ENCODE data around the gene PNPLA1.

The PNPLA1 gene, protein sequence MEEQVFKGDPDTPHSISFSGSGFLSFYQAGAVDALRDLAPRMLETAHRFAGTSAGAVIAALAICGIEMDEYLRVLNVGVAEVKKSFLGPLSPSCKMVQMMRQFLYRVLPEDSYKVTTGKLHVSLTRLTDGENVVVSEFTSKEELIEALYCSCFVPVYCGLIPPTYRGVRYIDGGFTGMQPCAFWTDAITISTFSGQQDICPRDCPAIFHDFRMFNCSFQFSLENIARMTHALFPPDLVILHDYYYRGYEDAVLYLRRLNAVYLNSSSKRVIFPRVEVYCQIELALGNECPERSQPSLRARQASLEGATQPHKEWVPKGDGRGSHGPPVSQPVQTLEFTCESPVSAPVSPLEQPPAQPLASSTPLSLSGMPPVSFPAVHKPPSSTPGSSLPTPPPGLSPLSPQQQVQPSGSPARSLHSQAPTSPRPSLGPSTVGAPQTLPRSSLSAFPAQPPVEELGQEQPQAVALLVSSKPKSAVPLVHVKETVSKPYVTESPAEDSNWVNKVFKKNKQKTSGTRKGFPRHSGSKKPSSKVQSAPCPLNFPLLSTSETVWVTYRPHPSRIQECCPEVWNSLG

DNA sequence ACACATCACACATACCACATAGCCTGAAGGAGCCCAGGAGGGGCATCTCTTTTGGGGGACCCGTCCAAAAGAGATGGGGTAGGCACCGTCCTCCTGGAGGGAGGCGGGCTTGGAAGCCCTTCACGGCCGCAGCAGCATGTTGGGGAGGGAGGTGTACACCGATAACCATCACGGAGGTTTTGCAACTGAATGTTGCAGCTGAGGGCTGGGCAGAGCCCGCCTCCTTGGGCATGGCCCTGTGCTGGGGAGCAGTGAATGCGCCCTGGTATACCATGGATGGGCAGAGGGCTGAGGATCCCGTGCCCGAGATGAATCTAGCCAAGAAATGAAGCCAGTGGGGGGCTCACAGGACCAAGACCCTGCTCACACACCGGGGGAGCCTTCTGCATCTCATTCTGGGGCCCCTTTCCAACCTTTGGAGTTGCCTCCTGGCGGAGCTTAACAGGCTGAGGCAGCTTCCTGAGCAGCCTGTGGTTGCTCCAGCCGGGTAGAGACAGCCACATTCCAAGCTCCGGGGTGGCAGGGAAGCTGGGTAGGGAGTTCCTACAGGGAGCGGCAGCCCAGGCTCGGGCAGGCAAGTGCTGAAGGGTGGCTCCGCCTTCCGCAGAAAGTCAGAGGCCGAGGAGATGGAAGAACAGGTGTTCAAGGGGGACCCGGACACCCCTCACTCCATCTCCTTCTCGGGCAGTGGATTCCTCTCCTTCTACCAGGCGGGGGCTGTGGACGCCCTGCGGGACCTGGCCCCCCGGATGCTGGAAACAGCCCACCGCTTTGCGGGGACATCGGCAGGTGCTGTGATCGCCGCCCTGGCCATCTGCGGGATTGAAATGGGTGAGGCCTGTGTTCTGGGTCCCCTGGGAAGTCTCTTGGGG, at the start of gene PNPLA1:
Gene PNPLA1 (plus strand): TSS at position 227 of the 872 bp plus-strand sequence. CDS start 400 bp downstream, at position 627.
- DNase-seq (ENCODE audit: low read depth), result no peak

- no peak for DNase-seq (ENCODE audit: low read depth)
Observed at GRCh38 chr6:36220226-36220625, 49.6 kb upstream of the PNPLA1 start.

DNA sequence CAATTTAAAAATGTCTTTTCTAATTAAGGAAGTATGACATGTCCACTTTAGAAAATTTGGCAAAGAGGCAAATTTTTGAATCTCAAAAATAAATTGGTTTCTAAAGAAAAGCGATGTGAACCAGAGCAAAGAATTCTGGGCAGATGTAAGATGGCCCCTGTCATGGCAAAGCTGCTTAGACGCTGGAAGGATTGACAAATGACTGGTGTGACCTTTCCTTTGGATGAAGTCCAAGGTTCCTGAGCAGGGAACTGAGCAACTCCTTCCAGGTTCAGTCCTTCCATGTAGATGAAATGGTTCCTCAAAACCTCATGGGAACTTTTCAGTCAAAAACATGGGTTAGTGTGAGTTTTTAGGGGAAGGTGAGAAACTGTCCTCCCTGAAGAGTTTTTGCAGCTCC, 48.2 kb upstream of the PNPLA1 start:
- no peak for DNase-seq (ENCODE audit: low read depth)

- DNase-seq (ENCODE audit: low read depth), result no peak
Observed at GRCh38 chr6:36222924-36223323, 46.9 kb upstream of the PNPLA1 start.

DNA sequence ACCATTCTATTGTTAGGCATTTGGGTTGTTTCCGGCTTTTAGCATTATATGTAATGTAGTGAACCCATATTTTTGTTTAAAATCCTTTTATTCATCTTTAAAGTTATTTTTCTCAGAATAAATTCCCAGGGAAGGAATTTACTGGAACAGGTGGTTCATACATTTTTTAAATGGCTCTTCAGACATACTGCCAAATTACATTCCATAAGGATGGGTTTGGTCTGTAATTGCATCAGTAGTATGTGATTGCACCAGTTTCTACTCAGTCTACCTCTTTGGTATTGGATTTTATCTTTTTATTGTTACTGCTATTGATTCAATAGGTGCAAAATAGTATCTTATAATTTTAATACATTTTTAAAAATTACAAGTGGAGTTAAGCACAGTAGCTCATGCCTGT, 46.2 kb upstream of the PNPLA1 start:
- no peak for DNase-seq (ENCODE audit: low read depth)

DNA sequence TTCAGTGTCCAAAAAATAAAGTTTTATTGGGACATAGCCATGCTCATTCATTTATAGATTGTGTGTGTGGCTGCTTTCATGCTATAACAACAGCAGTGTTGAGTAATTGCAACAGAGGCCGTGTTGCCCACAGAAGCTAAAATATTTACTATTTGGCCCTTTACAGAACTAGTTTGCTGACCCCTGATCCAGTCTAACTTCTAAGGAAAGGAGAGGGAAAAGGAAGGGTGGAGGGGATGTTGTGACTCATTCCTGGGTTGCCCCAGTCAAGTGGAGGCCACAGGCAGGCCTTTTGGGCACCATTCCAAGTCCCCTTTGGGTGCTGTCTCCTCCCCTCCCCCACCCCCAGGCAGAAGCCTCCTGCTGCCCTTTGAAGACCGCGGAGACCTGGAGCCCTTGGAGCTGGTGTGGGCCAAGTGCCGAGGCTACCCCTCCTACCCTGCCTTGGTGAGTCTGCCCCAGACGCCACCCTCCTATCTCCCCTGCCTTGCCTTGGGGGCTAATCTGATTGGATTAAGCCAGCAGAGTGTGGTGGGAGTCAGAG, 44.9 kb upstream of the PNPLA1 start:
- no peak for DNase-seq (ENCODE audit: low read depth)

GRCh38 chr6:36226438-36227047, 43.3 kb upstream of the PNPLA1 start:
- DNase-seq (ENCODE audit: low read depth), result no peak

DNA sequence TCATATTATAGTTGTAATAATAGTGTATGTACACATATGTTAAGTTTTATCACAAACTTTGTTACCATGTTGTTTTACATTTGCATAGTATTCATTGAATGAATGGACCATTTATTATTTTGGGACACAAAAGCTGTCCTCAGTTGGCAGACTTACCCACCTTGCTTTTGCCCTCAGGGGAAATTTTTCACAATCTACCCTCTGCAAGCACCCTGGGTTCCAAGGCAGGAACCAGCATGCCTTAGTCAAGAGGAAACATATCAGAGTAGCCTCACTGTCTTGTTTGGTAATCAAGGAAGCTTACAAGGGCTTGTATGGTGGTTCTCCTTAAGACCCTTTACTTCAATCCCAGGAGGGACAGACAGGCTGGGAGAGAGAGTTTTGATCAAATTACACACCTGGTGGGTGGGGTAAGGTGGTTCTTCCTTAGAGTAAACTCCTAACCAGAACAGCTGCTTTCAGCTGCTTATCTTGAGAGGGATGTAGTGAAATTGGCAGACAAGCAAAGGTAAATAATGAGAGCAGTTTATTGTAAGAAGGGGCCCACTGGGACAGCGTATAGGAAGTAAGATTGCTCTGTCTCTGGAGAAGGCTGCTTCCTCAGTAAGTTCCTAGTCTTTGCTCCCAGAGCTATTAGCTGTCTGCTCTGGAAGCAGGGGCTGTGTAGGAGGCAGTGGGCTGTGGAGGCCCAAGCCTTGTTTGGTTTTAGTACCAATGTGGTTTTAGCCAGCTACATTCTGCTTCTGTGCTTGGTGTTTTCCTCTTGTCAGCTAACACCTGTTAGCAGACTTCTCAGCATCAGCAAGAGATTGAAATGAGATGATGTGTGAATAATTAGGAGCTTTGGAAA, 42.3 kb upstream of the PNPLA1 start:
- DNase-seq (ENCODE audit: low read depth), result no peak

DNA sequence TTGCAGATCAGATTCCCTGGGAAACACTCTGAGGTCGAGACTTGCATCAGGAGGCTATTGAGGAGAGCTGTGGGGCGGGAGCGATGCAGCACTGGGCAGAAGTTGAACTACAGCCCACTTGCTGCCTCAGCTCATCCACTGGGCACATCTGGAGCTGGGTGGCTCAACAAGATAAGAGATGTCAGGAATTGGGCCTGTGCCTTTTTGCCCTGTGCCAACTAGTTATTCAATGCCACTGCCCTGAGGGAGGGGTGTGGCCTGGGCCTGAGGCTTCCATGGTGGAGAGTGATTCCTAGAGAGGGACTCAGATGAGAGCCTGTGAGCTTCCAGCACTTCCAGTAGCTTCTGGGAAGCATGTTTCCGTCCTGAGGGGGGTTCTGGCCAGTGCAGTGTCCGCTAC, 40.6 kb upstream of the PNPLA1 start:
- no peak for DNase-seq (ENCODE audit: low read depth)

GRCh38 chr6:36230371-36230770, 39.5 kb upstream of the PNPLA1 start:
- DNase-seq (ENCODE audit: low read depth), result no peak

GRCh38 chr6:36232172-36232571, 37.7 kb upstream of the PNPLA1 start:
- DNase-seq (ENCODE audit: low read depth), result no peak

- DNase-seq (ENCODE audit: low read depth), result no peak
Observed at GRCh38 chr6:36235309-36235708, 34.6 kb upstream of the PNPLA1 start.

GRCh38 chr6:36235862-36236261, 34.0 kb upstream of the PNPLA1 start:
- DNase-seq (ENCODE audit: low read depth), result no peak

- DNase-seq (ENCODE audit: low read depth), result no peak
Observed at GRCh38 chr6:36239774-36240173, 30.1 kb upstream of the PNPLA1 start.

- DNase-seq (ENCODE audit: low read depth), result no peak
Observed at GRCh38 chr6:36241728-36242127, 28.1 kb upstream of the PNPLA1 start.

- no peak for DNase-seq (ENCODE audit: low read depth)
Observed at GRCh38 chr6:36242161-36242560, 27.7 kb upstream of the PNPLA1 start.

- DNase-seq (ENCODE audit: low read depth), result no peak
Observed at GRCh38 chr6:36242626-36243025, 27.2 kb upstream of the PNPLA1 start.

- no peak for DNase-seq (ENCODE audit: low read depth)
Observed at GRCh38 chr6:36243562-36244212, 26.2 kb upstream of the PNPLA1 start.

DNA sequence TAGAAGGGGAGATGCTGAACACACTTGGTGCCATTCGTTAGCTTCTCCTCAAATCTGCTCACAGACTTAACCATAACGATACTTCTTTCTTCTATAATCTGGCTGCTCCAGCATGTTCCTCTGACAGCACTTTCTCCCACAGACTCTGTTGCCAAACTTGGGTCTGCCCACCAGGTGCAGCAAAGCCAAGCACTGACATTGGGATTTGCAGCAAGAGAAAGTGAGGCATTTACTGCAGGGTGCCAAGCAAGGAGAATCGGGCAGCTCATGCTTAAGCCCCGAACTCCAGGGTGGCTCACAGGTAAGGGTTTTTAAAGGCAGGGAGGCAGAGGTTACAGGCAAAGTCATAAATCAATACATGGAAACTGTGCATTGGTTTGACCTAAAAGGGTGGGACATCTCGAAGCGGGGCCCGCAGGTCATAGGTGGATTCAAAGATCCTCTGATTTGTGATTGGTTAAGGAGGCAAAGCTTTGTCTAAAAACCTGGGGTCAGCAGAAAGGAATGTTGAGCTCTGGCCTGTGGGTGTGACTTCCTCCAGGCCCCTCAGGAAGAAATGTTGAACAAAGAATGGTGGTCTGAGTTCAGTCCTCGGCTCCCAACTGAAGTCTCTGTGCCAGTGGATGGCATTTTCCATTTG, 25.1 kb upstream of the PNPLA1 start:
- DNase-seq (ENCODE audit: low read depth), result no peak

DNA sequence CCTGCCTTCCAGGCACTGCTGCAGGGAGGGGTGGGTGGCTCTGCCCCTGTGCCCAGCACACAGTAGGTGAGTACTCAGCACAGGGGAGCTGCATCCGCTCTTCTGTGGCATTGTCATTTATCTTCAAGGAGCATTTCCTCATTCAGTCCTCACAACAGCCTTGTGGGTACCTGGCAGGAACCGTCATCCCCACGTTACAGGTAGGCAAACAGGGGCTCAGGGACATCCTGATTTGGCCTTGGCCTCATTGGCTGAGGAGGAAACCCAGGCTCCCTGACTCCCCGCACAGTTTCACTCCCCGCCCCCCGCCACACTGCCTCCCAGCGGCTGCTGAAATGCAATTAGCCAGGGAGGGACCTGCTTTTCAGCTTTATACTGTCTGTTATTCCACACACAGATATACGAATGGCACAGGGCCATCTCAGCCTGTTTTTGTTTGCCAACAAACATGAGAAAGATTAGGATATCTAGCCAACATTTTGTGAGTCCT, 24.2 kb upstream of the PNPLA1 start:
- no peak for DNase-seq (ENCODE audit: low read depth)
